Neuron (in vitro differentiated cells): Measurements from ENCODE around the gene SLC7A1.

Experiments used
- H2AFZ ChIP-seq: one replicate; pipeline ENCODE4 v1.6.1; 2013; ENCODE audit warnings: low read depth, mild to moderate bottlenecking, inconsistent platforms, low read length, moderate library complexity
- H3K27me3 ChIP-seq: one replicate; pipeline ENCODE4 v1.6.1; 2013; ENCODE audit warnings: low read length; ENCODE audit not compliant: insufficient read depth
- H3K36me3 ChIP-seq: one replicate; pipeline ENCODE4 v1.6.1; 2013; ENCODE audit warnings: low read length; ENCODE audit not compliant: insufficient read depth
- H3K4me1 ChIP-seq: one replicate; pipeline ENCODE4 v1.6.1; 2013; ENCODE audit warnings: low read length; ENCODE audit not compliant: insufficient read depth
- H3K4me3 ChIP-seq: 2 replicates; pipeline ENCODE4 v1.5.1; 2013; ENCODE audit warnings: mild to moderate bottlenecking, low read length, moderate library complexity
- H3K9me3 ChIP-seq: one replicate; pipeline ENCODE4 v1.6.1; 2013; ENCODE audit warnings: low read length

Gene SLC7A1

GRCh38 chr13:29564373-29564772, 31.1 kb downstream of the SLC7A1 start:
- Histone ChIP-seq H3K4me3 (no peak overlapping the region), H3K9me3 (no peaks in the 10 kb centered on the region), H3K36me3 (no peaks in the 10 kb centered on the region), H2AFZ (no peak overlapping the region), H3K4me1 (peaks cover 13% of the 10 kb centered on the region), H3K27me3 (no peaks in the 10 kb centered on the region)

- Histone ChIP-seq H2AFZ (no peak overlapping the region), H3K27me3 (no peaks in the 10 kb centered on the region)
Observed at GRCh38 chr13:29563941-29564340, 31.5 kb downstream of the SLC7A1 start.

GRCh38 chr13:29562786-29563438, 32.6 kb downstream of the SLC7A1 start:
- Histone ChIP-seq H2AFZ (no peak overlapping the region), H3K36me3 (no peaks in the 10 kb centered on the region), H3K4me1 (peaks cover 13% of the 10 kb centered on the region), H3K4me3 (no peak overlapping the region), H3K27me3 (no peaks in the 10 kb centered on the region), H3K9me3 (no peaks in the 10 kb centered on the region)

More at GRCh38 chr13:29563941-29564340, 31.5 kb downstream of the SLC7A1 start:
- Histone ChIP-seq H3K36me3 (no peaks in the 10 kb centered on the region), H3K9me3 (no peaks in the 10 kb centered on the region), H3K4me3 (no peak overlapping the region), H3K4me1 (peaks cover 13% of the 10 kb centered on the region)

DNA sequence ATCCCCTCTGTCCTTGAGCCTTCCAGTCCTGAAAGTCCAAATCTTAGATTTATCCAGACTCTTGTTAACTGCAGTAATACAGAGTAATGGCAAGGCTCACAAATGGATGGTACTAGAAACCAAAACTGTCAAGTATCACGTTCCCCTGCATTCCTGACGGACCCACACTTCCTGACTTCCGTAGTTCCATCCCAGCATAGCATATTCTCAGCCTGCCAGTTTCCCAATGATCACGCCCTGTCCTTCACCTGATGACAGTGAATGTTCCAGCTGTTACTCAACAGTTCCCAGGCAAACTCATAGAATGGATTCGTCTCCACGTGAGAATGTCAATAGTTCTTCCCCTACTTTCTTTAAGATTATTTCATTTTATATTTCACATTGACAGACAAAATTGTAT, 33.6 kb downstream of the SLC7A1 start:
- Histone ChIP-seq H3K4me3 (no peak overlapping the region), H3K4me1 (peaks cover 13% of the 10 kb centered on the region), H2AFZ (no peak overlapping the region), H3K36me3 (no peaks in the 10 kb centered on the region), H3K9me3 (no peaks in the 10 kb centered on the region), H3K27me3 (no peaks in the 10 kb centered on the region)

GRCh38 chr13:29556742-29557141, 38.7 kb downstream of the SLC7A1 start:
- no peak overlapping the region for H2AFZ ChIP-seq
- no peak overlapping the region for H3K4me3 ChIP-seq
- H3K27me3 ChIP-seq: no peaks in the 10 kb centered on the region
- peaks cover 10% of the 10 kb centered on the region for H3K36me3 ChIP-seq
- no peaks in the 10 kb centered on the region for H3K4me1 ChIP-seq
- no peaks in the 10 kb centered on the region for H3K9me3 ChIP-seq

- no peak overlapping the region for H3K4me3 ChIP-seq
- H2AFZ ChIP-seq: no peak overlapping the region
- no peaks in the 10 kb centered on the region for H3K9me3 ChIP-seq
- peaks cover 23% of the 10 kb centered on the region for H3K36me3 ChIP-seq
- no peaks in the 10 kb centered on the region for H3K27me3 ChIP-seq
- H3K4me1 ChIP-seq: no peaks in the 10 kb centered on the region
Observed at GRCh38 chr13:29551214-29551613, 44.3 kb downstream of the SLC7A1 start.

DNA sequence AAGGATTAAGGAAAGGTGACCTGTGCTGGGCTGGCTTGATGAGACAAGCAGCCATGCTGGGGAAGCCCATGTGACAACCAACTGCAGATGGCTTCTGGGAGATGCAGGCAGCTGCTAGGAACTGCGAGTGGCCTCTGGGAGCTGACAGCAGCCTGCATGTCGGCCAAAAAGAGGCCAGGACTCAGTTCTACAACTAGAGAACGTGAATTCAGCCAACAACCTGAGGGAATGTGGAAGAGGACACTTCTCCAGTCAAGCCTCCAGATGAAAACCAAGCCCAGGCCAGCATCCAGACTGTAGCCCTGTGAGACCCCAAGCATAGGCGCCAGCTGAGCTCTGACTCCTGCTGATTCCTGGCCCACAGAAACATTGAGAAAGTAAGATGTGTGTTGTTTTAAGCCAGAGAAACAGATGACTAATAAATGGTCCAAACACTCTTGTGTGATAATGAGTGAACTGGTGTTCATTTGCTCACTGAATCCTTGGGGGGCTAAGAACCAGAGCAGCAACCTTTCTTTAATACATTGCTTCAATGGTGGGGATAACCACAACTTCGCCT, 45.0 kb downstream of the SLC7A1 start:
- no peaks in the 10 kb centered on the region for H3K4me1 ChIP-seq
- H3K36me3 ChIP-seq: peaks cover 23% of the 10 kb centered on the region
- no peaks in the 10 kb centered on the region for H3K27me3 ChIP-seq
- H3K9me3 ChIP-seq: no peaks in the 10 kb centered on the region
- H2AFZ ChIP-seq: no peak overlapping the region
- H3K4me3 ChIP-seq: no peak overlapping the region

DNA sequence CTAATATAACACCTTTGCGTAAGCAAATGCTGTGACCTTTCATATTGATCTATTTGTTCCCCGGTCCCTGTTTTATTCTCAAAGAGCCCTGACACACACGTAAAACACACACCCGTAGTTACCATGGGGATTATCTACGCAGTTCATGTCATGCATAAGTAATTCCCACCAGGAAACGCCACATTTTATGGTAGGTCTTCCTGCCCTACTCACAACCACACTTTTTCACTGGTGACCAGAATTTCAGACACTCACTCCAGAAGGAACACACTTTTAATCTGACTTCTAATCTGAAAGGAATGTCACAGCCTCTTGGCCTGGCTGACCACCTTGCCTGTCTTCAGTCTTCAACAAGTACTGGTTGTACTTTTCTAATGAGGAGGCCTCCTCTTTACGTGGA, 46.8 kb downstream of the SLC7A1 start:
- Histone ChIP-seq H3K27me3 (no peaks in the 10 kb centered on the region), H3K4me1 (no peaks in the 10 kb centered on the region), H3K36me3 (peaks cover 23% of the 10 kb centered on the region), H2AFZ (no peak overlapping the region), H3K9me3 (no peaks in the 10 kb centered on the region), H3K4me3 (no peak overlapping the region)

DNA sequence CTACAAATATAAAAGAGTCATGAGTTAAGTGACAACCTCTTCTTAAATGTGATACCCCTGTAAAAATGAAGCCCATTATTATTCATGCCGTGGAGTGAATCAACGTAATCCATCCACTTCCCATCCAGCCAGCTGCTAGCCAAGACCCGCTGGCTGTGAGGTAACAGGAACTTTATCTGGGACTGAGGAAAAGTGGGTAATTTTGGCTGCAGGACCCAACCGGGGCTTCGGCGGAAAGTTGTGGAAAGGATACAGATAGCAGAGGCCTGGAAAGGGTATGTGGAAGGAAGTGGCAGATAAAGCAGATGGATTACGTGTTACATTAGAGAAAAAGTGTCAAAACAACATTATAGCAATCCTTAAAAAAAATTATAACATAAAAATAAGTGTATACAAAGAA, 48.3 kb downstream of the SLC7A1 start:
- Histone ChIP-seq H3K36me3 (peaks cover 16% of the 10 kb centered on the region), H3K27me3 (no peaks in the 10 kb centered on the region), H3K9me3 (no peaks in the 10 kb centered on the region), H2AFZ (no peak overlapping the region), H3K4me1 (no peaks in the 10 kb centered on the region), H3K4me3 (no peak overlapping the region)

GRCh38 chr13:29546662-29547061, 48.8 kb downstream of the SLC7A1 start:
- H3K36me3 ChIP-seq: peaks cover 12% of the 10 kb centered on the region
- no peak overlapping the region for H3K4me3 ChIP-seq
- H3K27me3 ChIP-seq: no peaks in the 10 kb centered on the region
- H3K4me1 ChIP-seq: no peaks in the 10 kb centered on the region
- no peaks in the 10 kb centered on the region for H3K9me3 ChIP-seq
- no peak overlapping the region for H2AFZ ChIP-seq

GRCh38 chr13:29545988-29546387, 49.5 kb downstream of the SLC7A1 start:
- no peaks in the 10 kb centered on the region for H3K4me1 ChIP-seq
- peaks cover 5% of the 10 kb centered on the region for H3K36me3 ChIP-seq
- no peaks in the 10 kb centered on the region for H3K9me3 ChIP-seq
- no peak overlapping the region for H3K4me3 ChIP-seq
- no peak overlapping the region for H2AFZ ChIP-seq
- H3K27me3 ChIP-seq: no peaks in the 10 kb centered on the region

DNA sequence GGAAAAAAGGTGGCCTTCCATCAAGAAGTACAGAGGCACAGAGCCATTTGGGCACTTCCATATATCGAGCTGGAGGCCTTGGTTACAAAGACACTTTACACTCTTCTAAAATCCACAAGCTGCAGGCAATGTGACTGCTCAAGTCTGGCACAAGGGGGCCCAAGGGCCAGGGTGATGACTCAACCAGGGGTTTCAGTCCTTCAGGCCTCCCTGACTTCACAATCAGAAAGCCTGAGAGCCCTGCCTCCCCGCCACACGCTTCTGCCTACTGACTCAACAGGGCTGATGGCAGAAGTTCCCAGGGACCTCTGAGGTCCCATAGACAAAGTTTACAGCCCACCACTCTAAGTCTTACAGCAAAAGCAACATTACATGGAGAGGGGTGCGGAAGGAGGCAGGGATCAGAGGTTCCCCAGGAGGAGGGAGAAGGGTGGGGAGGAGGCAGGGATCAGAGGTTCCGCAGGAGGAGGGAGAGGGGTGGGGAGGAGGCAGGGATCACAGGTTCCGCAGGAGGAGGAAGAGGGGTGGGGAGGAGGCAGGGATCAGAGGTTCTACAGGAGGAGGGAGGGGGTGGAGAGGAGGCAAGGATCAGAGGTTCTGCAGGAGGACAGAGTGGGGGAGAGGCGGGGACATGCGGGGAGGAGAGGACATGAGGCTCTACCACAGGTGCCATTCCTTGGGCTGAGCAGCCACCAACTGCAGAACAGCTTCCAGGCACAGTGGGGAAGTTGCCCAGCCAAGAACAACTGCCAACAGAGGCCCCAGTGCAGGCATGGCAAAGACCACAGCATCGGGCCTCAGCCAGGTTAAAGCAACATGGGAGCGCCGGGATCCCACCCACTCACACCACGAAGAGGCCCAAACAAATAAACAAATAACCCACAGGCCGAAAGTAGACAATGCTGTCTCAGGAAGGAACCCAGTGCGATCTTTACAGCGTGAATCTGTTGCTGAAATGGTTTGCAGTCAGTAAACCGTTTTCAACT, 52.0 kb downstream of the SLC7A1 start:
- Histone ChIP-seq H3K4me1 (no peaks in the 10 kb centered on the region), H2AFZ (no peak overlapping the region), H3K4me3 (no peak overlapping the region), H3K36me3 (peaks cover 4% of the 10 kb centered on the region), H3K27me3 (no peaks in the 10 kb centered on the region), H3K9me3 (no peaks in the 10 kb centered on the region)

DNA sequence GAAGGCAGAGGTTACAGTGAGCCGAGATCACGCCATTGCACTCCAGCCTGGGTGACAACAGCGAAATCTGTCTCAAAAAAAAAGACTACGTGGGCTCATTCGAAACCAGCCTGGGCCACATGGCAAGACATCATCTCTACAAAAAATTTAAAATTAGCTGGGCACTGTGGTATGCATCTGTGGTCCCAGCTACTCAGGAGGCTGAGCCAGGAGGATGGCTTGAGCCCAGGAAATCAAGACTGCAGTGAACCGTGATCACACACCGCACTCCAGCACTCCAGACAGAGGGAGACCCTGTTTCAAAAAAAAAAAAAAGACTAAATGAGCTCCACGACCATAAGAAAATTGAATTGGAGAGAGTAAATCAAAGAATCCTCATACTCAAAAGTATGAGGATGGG, 53.1 kb downstream of the SLC7A1 start:
- H2AFZ ChIP-seq: no peak overlapping the region
- H3K36me3 ChIP-seq: peaks cover 4% of the 10 kb centered on the region
- H3K9me3 ChIP-seq: no peaks in the 10 kb centered on the region
- H3K27me3 ChIP-seq: no peaks in the 10 kb centered on the region
- no peak overlapping the region for H3K4me3 ChIP-seq
- no peaks in the 10 kb centered on the region for H3K4me1 ChIP-seq
